GM18517 (cell line): ENCODE results near the gene LRRC32.

Experiments used
- ATAC-seq: cut with Tn5 transposase; IDR thresholded peaks from one replicate; pipeline ENCODE4 v1.9.1; 2021; ENCODE audit warnings: mild to moderate bottlenecking, moderate library complexity; ENCODE audit not compliant: unreplicated experiment

LRRC32 gene

GRCh38 chr11:76682106-76682505 is 11.6 kb upstream of the LRRC32 start:
- no peak for ATAC-seq

GRCh38 chr11:76680518-76681425 is 10.2 kb upstream of the LRRC32 start:
- no peak for ATAC-seq

- no peak for ATAC-seq
Measured at GRCh38 chr11:76678321-76678720, 7.8 kb upstream of the LRRC32 start.

GRCh38 chr11:76677458-76677765 is 6.9 kb upstream of the LRRC32 start:
- no peak for ATAC-seq

- no peak for ATAC-seq
Measured at GRCh38 chr11:76676636-76677457, 6.3 kb upstream of the LRRC32 start.

- peak; percentile 27 for ATAC-seq
Measured at GRCh38 chr11:76674517-76675400, 4.2 kb upstream of the LRRC32 start.

- ATAC-seq, result no peak
Measured at GRCh38 chr11:76673176-76674142, 2.9 kb upstream of the LRRC32 start.

GRCh38 chr11:76672431-76673175 is 2.1 kb upstream of the LRRC32 start:
- peak; percentile 71 for ATAC-seq

GRCh38 chr11:76671626-76672309 is 1.2 kb upstream of the LRRC32 start:
- ATAC-seq, result no peak

GRCh38 chr11:76671237-76671592 is 668 bp upstream of the LRRC32 start:
- ATAC-seq, result no peak

- ATAC-seq, result no peak
Measured at GRCh38 chr11:76669901-76670484, 554 bp downstream of the LRRC32 start.

- ATAC-seq, result no peak
Measured at GRCh38 chr11:76668362-76669155, 2.0 kb downstream of the LRRC32 start.

- ATAC-seq, result no peak
Measured at GRCh38 chr11:76667856-76668255, 2.7 kb downstream of the LRRC32 start.

GRCh38 chr11:76667271-76667818 is 3.2 kb downstream of the LRRC32 start:
- ATAC-seq, result no peak

- ATAC-seq, result no peak
Measured at GRCh38 chr11:76666830-76667229, 3.7 kb downstream of the LRRC32 start.

GRCh38 chr11:76666408-76666807 is 4.1 kb downstream of the LRRC32 start:
- ATAC-seq, result peak; percentile 46

GRCh38 chr11:76665921-76666351 is 4.6 kb downstream of the LRRC32 start:
- peak; percentile 4 for ATAC-seq
